GM19324 (cell line): ENCODE measurements around the gene KIF5C.
A peak's percentile ranks its signal among the peaks of the same experiment; 100 is the strongest.

Source experiments
- ATAC-seq: cut with Tn5 transposase; IDR thresholded peaks from one replicate; pipeline ENCODE4 v1.9.1; 2021; ENCODE audit warnings: mild to moderate bottlenecking, moderate library complexity; ENCODE audit not compliant: unreplicated experiment, low FRiP score

Gene KIF5C

DNA sequence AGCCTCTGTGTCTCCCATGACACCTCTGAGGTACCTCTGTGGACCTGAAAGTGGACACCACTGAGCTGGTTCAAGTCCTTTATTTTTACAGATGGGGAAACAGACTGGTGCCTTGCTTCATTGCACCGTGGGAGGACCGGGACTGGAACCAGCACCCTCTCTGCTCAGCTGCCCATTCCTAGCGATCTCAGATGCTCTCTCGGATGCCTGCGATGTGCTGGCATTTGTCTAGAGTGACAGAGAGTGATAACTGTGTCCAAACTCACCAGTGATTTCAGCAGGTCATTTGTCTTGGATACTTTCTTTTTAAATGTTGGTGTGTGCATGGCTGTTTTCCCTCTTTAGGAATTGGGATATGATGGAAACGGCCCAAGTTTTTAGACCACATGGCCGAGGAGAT, 133.4 kb downstream of the KIF5C start:
- ATAC-seq = no peak

- no peak for ATAC-seq
These were observed 134.8 kb downstream of the KIF5C start for GRCh38 chr2:149009576-149010461.

DNA sequence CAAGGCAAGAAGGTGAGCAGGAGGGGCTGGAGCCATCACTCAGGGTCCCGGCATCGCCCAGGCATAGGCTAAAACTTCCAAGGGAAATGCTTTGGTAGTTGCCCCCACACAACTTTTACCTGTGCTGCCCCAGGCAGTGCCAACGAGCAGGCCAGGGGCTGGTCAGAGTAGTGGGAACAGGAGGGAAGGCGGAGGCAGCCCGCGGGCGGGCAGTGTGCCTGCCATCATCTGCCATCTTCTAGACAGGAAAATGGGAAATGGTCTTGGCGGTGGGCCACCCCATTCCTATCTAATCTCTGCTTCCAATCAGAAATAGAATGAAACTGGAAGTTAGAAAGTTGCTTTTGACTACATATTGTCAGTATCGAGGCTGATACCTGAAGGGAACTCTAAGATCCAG, 137.5 kb downstream of the KIF5C start:
- no peak for ATAC-seq

DNA sequence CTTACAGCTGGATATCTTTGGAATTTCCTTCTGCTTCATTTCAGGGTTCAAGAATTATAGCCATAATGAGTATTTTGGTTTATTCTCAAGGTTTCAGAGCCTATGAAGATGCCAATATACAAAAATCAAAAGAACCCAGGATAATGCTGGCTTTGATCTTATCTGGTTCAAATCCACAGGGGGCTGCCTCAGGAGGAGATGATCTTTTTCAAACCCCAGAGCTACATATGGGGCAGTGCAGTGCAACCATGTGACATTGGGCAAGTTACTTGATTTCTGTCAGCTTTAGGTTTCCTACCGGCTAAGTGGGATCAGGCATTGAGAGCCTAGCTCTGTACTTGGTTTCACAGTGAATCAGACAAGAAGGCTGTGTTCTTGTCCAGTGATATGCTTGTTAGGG, 140.5 kb downstream of the KIF5C start:
- no peak for ATAC-seq

DNA sequence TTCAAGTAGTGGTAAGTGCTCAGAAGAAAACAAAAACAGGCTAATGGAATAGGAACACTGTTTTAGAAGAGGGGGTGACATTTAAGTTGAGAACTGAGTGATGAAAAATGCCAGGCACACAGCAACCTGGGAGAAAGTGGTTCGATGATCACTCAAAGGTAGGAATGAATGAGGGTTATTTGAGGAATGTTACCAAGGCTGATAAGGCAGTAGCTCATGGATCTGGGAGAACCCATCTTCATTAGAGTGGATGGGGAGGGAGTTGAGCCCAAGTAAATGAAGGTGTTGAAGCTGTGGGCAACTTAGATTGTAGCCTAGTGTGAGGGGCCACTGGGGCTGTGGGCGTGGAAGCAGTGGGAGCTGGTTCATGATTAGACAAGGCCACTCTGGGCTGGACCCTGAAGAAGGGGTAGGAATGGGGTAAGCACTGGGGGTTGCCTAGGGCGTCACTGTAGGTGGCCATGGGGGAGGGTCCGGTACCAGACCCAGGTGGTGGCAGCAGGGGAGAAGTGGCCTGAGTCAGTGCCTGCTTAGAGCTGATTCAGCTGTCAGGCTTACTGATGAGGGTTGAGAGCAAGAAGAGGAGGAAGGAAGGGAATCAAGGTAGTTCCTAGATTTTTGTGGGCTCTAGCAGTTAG, 141.0 kb downstream of the KIF5C start:
- ATAC-seq = no peak

GRCh38 chr2:149017116-149017985, 142.3 kb downstream of the KIF5C start:
- ATAC-seq = no peak

- no peak for ATAC-seq
These were observed 144.0 kb downstream of the KIF5C start for GRCh38 chr2:149018981-149019380.

- no peak for ATAC-seq
These were observed 144.7 kb downstream of the KIF5C start for GRCh38 chr2:149019768-149020167.

DNA sequence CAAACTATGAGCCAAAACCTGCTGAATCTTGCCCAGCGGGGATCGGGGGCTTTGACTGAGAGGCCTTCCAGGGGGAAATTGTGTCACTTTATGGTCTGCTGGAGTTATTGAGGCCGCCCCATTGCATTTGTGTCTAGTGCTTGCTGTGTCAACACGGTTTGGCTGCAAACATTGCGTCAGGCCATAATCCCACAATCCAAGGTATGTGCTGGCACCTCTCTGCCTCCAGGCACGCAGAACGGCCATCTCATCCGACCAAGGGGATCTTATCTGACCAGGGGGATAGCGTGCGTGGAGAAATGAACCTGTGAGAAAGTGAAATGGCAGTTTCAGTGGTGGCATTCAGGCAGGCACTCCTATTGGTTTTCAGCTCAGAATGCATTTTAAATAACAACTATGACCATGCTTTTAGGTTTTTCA, 145.4 kb downstream of the KIF5C start:
- ATAC-seq = peak; percentile 48

DNA sequence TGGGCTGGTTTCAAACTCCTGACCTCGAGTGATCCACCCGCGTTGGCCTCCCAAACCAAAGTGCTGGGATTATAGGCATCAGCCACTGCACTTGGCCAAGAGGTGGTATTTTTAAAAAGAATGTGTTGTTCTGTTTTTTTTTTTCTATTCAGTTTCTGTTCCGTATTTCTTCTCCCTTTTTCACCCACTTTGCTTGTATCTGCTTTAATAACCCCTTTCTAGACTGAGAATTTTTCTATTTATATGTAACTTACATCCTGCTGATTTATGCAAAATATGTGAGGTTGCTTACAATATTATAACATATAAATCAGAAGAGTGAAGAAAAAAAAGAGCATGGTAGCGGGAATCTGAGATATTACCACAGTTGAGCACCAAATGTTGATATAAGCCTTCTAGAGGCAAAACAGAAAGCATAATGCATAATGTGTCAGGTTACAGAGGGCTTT, 146.3 kb downstream of the KIF5C start:
- ATAC-seq = peak; percentile 71

DNA sequence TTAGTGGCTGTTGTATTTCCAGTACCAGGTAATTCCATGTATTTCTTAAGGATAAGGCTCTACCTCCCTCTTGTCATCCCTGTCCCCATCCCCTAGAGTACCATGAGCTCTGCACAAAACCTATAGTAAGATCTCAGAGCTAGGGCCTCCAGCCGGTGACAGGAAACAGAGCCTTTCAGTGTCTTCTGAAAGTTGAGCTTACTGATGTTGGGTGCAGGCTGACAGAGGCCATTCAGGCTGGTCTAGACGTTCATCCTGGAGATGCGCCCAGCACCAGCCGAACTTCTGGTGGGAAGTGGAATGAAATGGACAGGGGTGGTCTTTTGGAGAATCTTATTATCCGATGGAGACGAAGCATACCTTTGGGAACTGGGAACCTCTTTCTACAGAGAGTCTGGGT, 146.7 kb downstream of the KIF5C start:
- ATAC-seq = peak; percentile 77

DNA sequence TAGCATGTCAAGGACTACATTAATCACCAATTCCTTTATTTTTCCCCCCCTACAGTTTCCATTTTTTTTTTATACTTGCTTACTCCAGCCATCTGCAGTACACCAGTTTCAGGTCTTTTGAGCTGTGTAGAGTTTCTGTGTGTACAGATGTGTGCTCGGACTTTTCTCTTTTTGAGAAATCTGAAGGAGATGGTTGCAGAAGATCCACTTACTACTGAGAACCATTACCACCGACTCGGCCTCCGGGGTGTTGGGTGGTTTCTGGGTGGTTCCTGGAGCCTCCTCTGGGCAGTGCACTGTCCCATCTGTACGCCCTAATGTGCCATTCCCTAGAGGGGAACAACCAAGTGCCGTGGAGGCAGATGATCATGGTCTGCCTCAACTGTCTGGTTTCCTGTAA, 148.1 kb downstream of the KIF5C start:
- no peak for ATAC-seq

- ATAC-seq = no peak
These were observed 152.7 kb downstream of the KIF5C start for GRCh38 chr2:149027590-149028250.

- ATAC-seq = no peak
These were observed 153.3 kb downstream of the KIF5C start for GRCh38 chr2:149028377-149028776.

- ATAC-seq = no peak
These were observed 153.9 kb downstream of the KIF5C start for GRCh38 chr2:149028891-149029290.

DNA sequence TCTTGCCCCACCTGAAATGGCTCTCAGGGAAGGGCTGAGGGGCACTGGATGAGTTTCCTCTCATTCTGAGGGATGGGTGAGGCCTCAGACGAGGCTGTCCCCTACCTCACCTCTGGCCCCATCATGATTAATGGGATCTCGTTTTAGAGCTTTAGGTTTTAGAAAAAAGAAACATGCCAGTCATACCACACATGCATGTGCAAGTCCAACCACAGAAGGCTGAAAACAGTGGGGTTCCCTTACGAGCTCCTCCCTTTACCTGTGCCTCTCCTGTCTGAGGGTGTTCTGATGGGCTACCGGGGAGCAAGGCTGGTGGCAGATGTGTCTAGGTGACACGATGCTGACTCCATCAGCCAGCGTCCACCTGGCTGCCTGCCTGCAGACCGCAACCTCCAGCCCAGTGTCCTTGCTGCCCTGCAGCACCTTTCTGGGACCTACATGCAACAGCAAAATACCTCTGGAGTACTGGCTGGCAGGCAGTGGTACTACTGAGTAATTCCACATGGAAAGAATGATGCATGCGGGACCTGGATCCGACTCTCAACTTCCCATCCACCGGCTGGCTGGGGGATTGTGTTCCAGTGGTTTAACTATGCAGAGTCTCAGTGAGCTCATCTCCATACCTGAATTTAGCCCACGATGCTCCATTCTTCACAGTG, 154.4 kb downstream of the KIF5C start:
- no peak for ATAC-seq

DNA sequence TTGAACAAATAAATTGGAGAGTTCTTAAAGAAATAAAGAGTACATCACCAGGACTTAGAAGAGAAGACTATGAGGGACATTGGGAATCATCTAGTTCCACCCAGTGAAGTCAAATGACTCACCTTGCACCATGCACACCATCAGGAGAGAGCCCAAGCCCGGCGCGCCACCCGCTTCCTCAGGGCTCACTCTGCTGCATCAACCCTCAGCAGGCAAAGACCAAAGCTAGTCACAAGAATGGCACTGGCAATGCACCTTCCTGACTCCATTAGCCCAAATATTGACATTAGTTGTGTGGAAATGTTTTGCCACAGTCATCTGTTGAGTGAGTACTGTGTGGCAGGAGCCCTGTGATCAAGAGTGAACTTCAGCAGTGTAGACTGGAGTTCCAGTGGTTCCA, 156.4 kb downstream of the KIF5C start:
- ATAC-seq = no peak

GRCh38 chr2:149033716-149034115, 158.7 kb downstream of the KIF5C start:
- no peak for ATAC-seq

DNA sequence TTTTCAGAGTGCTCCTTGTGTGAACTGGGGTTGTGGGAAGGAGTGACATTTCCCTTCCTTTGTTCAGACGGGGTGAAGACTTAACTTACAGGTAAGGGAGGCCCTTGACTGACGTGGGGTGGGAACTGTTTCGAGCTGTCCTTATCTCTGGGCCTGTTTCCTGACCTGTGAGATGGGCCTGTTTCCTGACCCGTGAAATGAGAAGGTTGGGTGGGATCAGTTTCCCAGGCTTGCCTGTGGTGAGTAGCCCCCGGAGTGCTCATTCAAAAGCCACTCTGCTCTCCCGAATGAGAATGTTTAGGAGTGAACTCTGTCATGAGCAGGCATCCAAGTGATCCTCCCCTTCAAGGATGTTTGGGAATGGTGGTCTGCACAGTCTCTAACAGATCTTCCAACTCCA, 159.4 kb downstream of the KIF5C start:
- ATAC-seq = no peak
